Fibroblast of mammary gland (primary cell): ENCODE results near the gene CDC42EP3.

Source experiments
- DNase-seq: peaks from one replicate; pipeline ENCODE4 v3.0.0-alpha.2; 2010; ENCODE audit warnings: low read depth
- H3K4me3 ChIP-seq: 2 replicates; pipeline ENCODE4 v1.5.1; 2011; ENCODE audit warnings: low read depth, mild to moderate bottlenecking, low read length, moderate library complexity; ENCODE audit not compliant: control insufficient read depth
- CTCF ChIP-seq: conservative IDR thresholded peaks from 2 replicates; pipeline ENCODE4 v1.5.1; 2011; ENCODE audit warnings: low read depth, low read length, inconsistent platforms; ENCODE audit not compliant: control insufficient read depth, insufficient read depth

CDC42EP3 gene

DNA sequence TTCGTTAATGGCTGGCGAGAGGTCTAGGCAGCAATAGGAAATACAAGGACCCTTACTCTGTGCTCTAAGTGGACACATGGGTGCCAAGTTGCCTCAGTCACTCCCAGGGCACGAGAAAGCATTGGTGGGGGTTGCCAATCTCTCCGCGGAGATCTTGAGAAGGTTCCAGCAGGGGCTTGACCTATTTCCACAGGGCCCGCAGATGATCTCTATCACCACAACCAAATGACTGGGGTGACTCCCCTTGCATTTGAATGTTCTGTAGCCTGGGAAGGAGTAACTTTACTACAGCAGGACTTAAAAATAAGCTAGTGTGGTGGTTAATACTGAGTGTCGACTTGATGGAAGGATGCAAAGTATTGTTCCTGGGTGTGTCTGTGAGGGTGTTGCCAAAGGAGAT is 8.1 kb downstream of the CDC42EP3 start:
- no peak overlapping the region for H3K4me3 ChIP-seq
- DNase-seq: no peak
- TF ChIP-seq CTCF: no peak

- H3K4me3 ChIP-seq: no peak overlapping the region
Measured at GRCh38 chr2:37659723-37660122, 11.7 kb downstream of the CDC42EP3 start.

GRCh38 chr2:37658682-37659081 is 12.8 kb downstream of the CDC42EP3 start:
- H3K4me3 ChIP-seq: no peak overlapping the region
- DNase-seq: no peak
- TF ChIP-seq CTCF: no peak

More at GRCh38 chr2:37659723-37660122, 11.7 kb downstream of the CDC42EP3 start:
- no peak for DNase-seq
- no peak for TF ChIP-seq CTCF

DNA sequence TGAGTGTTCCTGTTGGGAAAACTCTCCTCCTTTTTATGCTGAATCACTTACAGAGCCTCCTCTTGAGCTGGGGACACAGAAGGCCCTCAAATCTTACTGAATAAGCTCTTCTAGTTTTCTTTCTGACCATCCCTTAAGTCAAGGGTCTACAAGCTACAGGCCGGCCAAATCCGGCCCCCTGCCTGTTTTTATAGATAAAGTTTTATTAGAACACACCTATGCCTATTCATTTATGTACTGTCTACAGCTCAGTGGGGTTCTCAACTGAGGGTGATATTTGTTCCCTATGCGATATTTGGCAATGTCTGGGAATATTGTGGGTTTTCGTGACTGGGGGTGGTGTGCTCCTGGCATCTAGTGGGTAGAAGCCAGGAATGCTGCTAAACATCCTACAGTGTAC is 14.0 kb downstream of the CDC42EP3 start:
- H3K4me3 ChIP-seq: no peak overlapping the region
- no peak for TF ChIP-seq CTCF
- no peak for DNase-seq

DNA sequence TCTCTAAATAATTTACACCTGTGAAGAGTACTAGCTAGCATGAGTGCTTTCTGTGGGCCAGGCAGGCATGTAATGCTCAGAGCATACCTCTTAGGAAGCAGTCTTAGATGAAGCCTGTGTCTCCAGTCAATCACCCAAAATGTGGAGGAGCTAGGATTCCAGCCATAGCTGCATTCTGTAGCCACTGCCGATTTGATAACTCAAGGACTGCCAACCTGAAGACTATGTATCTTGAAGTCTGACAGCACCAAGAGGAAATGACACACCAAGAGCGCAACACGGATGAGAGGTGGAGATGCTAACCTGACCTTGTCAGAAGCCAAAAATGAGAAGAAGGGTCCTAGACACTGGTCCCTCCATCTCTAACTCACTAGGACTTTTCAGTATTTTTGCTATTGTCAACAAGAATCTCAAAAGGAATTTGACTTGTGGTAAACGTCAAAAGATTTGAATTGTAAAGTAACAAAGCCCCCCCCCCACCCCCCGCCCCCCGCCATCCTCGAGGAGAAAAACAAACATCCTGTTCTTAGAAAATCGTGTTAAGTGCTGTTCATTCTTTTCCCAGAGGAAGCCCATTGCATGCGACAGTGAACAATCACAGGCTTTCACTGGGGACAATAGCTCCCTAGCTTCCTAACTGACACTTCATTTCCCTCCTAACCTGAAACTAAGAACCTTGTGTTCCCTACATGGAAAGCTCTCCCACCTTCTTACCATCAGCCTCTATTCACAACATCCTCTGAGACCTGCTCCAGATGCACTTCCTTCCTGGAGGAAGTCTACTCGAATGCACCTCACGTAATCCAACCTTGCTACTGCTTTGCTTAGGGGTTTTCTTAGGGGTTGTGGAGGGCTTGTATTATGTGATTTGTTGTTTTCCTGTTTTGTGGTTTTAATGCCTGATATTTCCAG is 14.7 kb downstream of the CDC42EP3 start:
- TF ChIP-seq CTCF: no peak
- no peak for DNase-seq
- H3K4me3 ChIP-seq: no peak overlapping the region

DNA sequence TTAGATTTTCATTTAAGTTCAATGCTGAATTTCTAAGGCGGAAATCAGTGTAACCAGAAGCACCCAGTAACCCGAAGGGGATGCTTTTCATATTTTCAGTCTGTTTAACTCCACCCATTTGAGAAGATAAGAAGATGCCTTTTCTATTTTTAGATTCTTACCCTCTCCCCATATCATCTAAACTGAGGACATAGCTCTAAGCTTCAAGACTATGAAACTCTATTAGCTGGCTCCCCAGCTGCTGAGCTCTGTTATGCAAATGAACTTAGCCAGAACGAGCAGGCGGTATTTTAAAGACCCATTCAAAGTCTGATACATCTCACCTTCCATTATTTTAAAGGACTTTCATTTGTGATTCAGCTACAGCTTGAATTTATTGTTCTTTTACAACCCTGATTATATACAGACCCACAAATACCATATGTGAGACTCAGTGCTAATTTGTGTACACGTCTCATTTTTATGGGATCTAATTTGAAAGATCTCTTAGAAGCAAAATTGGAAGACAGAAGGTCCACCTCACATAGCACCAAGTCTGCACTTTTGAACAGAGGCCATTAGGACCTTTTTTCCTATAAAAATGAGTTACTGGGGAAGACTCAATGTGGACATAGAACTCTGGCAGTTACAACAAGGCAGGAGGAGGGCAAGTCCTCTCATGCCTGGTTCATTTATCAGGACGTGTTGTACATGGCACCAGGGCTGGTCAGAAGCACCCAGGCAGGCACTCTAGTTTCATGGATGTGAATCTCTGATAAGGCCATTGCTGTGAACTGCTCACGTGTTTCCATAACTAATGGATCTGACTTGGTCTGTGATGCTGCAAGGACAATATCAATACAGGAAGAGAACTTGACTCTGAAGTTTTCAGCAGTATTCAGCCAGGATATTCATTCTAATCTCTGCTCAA is 16.3 kb downstream of the CDC42EP3 start:
- TF ChIP-seq CTCF: no peak
- DNase-seq: no peak
- H3K4me3 ChIP-seq: no peak overlapping the region
